KMS-11 (cell line): Measurements from ENCODE around the gene CHD9.
"Not testable (repeated sequence)": the region's sequence is repeated elsewhere in the genome, so short reads cannot be mapped to it uniquely, and the experiment has no call there.

Source experiments
- H2AFZ ChIP-seq: fragments of 200-600 bp; sonication (generic); 2 replicates; pipeline ENCODE4 v1.6.1; 2016; ENCODE audit warnings: antibody characterized with exemption, mixed run types, low read depth
- H3K27ac ChIP-seq: fragments of 200-600 bp; sonication (generic); 2 replicates; pipeline ENCODE4 v1.6.1; 2016; ENCODE audit warnings: mild to moderate bottlenecking, mixed run types
- H3K27me3 ChIP-seq: fragments of 200-600 bp; sonication (generic); 2 replicates; pipeline ENCODE4 v1.6.1; 2017; ENCODE audit warnings: mild to moderate bottlenecking, low read depth, mixed run types, moderate library complexity; ENCODE audit not compliant: insufficient read depth
- H3K36me3 ChIP-seq: fragments of 200-600 bp; sonication (generic); 2 replicates; pipeline ENCODE4 v1.6.1; 2017; ENCODE audit warnings: mild to moderate bottlenecking, mixed run types; ENCODE audit not compliant: insufficient read depth
- H3K4me1 ChIP-seq: fragments of 200-600 bp; sonication (generic); 2 replicates; pipeline ENCODE4 v1.6.1; 2016; ENCODE audit warnings: mild to moderate bottlenecking, low read depth, mixed run types; ENCODE audit not compliant: poor library complexity, severe bottlenecking
- H3K4me2 ChIP-seq: fragments of 200-600 bp; sonication (generic); 2 replicates; pipeline ENCODE4 v1.7.0; 2016; ENCODE audit warnings: mild to moderate bottlenecking, mixed run types
- H3K4me3 ChIP-seq: fragments of 200-600 bp; sonication (generic); IDR thresholded peaks from 2 replicates; pipeline ENCODE4 v1.6.1; 2017; ENCODE audit warnings: low read depth, low read length, mixed read lengths; ENCODE audit not compliant: insufficient read depth
- H3K79me2 ChIP-seq: fragments of 200-600 bp; sonication (generic); 2 replicates; pipeline ENCODE4 v1.6.1; 2016; ENCODE audit warnings: low read depth, mixed run types; ENCODE audit not compliant: insufficient read depth
- H3K9ac ChIP-seq: fragments of 200-600 bp; sonication (generic); 2 replicates; pipeline ENCODE4 v1.6.1; 2016; ENCODE audit warnings: mild to moderate bottlenecking, mixed run types
- H4K20me1 ChIP-seq: fragments of 200-600 bp; sonication (generic); 2 replicates; pipeline ENCODE4 v1.6.1; 2016; ENCODE audit warnings: mild to moderate bottlenecking, mixed run types; ENCODE audit not compliant: insufficient read depth
- CTCF ChIP-seq: fragments of 200-600 bp; sonication (generic); conservative IDR thresholded peaks from 2 replicates; pipeline ENCODE4 v1.6.1; 2017; ENCODE audit warnings: low read depth, mild to moderate bottlenecking, antibody characterized with exemption, low read length, moderate library complexity, mixed read lengths

Gene CHD9

GRCh38 chr16:53176434-53176833, 121.6 kb downstream of the CHD9 start:
- H3K27me3 ChIP-seq: no peaks in the 10 kb centered on the region
- H3K27ac ChIP-seq: no peak overlapping the region
- no peaks in the 10 kb centered on the region for H4K20me1 ChIP-seq
- H3K4me3 ChIP-seq: no peak overlapping the region
- no peak overlapping the region for H2AFZ ChIP-seq
- no peak overlapping the region for H3K9ac ChIP-seq
- no peaks in the 10 kb centered on the region for H3K79me2 ChIP-seq
- no peaks in the 10 kb centered on the region for H3K36me3 ChIP-seq
- TF ChIP-seq CTCF: no peak
- H3K4me1 ChIP-seq: no peaks in the 10 kb centered on the region
- no peak overlapping the region for H3K4me2 ChIP-seq

- no peaks in the 10 kb centered on the region for H3K79me2 ChIP-seq
- H2AFZ ChIP-seq: no peak overlapping the region
- no peak overlapping the region for H3K27ac ChIP-seq
- H4K20me1 ChIP-seq: no peaks in the 10 kb centered on the region
- H3K36me3 ChIP-seq: no peaks in the 10 kb centered on the region
- no peak overlapping the region for H3K4me2 ChIP-seq
- H3K4me1 ChIP-seq: no peaks in the 10 kb centered on the region
- no peaks in the 10 kb centered on the region for H3K27me3 ChIP-seq
- no peak for TF ChIP-seq CTCF
- no peak overlapping the region for H3K4me3 ChIP-seq
- H3K9ac ChIP-seq: no peak overlapping the region
Observed at GRCh38 chr16:53183442-53183841, 128.7 kb downstream of the CHD9 start.

- H3K36me3 ChIP-seq, H3K4me3 ChIP-seq, H3K9ac ChIP-seq, H4K20me1 ChIP-seq, H3K4me1 ChIP-seq, H2AFZ ChIP-seq, H3K27me3 ChIP-seq, H3K27ac ChIP-seq, H3K79me2 ChIP-seq, H3K4me2 ChIP-seq: not testable (repeated sequence)
Observed at GRCh38 chr16:53185741-53186140, 130.9 kb downstream of the CHD9 start.

- Histone ChIP-seq H3K9ac (no peak overlapping the region), H3K79me2 (no peaks in the 10 kb centered on the region), H3K36me3 (no peaks in the 10 kb centered on the region), H3K4me1 (no peaks in the 10 kb centered on the region), H3K27ac (no peak overlapping the region), H3K4me3 (no peak overlapping the region), H2AFZ (no peak overlapping the region), H3K4me2 (no peak overlapping the region), H4K20me1 (no peaks in the 10 kb centered on the region), H3K27me3 (no peaks in the 10 kb centered on the region)
- TF ChIP-seq CTCF: no peak
Observed at GRCh38 chr16:53187775-53188174, 133.0 kb downstream of the CHD9 start.

DNA sequence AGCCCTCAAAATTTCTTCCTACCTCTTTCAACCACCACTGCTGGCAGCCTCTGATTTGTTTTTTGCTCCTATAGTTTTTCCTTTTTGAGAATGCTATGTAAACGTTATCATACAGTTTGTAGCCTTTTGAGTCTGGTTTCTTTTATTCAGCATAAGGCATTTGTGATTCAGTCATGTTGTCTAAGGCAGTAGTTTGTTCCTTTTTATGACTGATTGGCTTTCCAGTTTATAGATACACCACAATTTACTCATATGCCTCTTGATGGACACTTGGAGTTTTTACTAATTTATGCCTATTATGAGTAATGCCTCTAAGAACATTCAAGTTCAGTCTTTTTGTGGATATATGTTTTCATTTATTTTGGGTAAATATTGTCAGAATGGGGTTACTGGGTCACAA, 136.6 kb downstream of the CHD9 start:
- H3K9ac ChIP-seq: no peak overlapping the region
- H3K36me3 ChIP-seq: no peaks in the 10 kb centered on the region
- TF ChIP-seq CTCF: no peak
- H2AFZ ChIP-seq: no peak overlapping the region
- no peaks in the 10 kb centered on the region for H4K20me1 ChIP-seq
- H3K4me1 ChIP-seq: no peaks in the 10 kb centered on the region
- H3K4me3 ChIP-seq: no peak overlapping the region
- no peaks in the 10 kb centered on the region for H3K79me2 ChIP-seq
- no peaks in the 10 kb centered on the region for H3K27me3 ChIP-seq
- no peak overlapping the region for H3K4me2 ChIP-seq
- no peak overlapping the region for H3K27ac ChIP-seq
